ENCODE results near the gene CRTC2.

CRTC2 gene

GRCh38 chr1:153934746-153935145, 23.7 kb downstream of the CRTC2 start:
- DNase-seq (ENCODE audit: low read depth): no peak
- TF ChIP-seq CTCF (IDR thresholded peaks at IDR 0.05; ENCODE audit: insufficient read depth, low read depth, low read length, missing control alignments): no peak
- H3K4me3 ChIP-seq (ENCODE audit: low read length): no peak overlapping the region

GRCh38 chr1:153933955-153934354, 24.5 kb downstream of the CRTC2 start:
- DNase-seq (ENCODE audit: low read depth): no peak
- TF ChIP-seq CTCF (IDR thresholded peaks at IDR 0.05; ENCODE audit: insufficient read depth, low read depth, low read length, missing control alignments): no peak
- H3K4me3 ChIP-seq (ENCODE audit: low read length): no peak overlapping the region

GRCh38 chr1:153933430-153933829, 25.0 kb downstream of the CRTC2 start:
- no peak overlapping the region for H3K4me3 ChIP-seq (ENCODE audit: low read length)
- no peak for TF ChIP-seq CTCF (IDR thresholded peaks at IDR 0.05; ENCODE audit: insufficient read depth, low read depth, low read length, missing control alignments)
- DNase-seq (ENCODE audit: low read depth): no peak

- TF ChIP-seq CTCF (IDR thresholded peaks at IDR 0.05; ENCODE audit: insufficient read depth, low read depth, low read length, missing control alignments): no peak
- DNase-seq (ENCODE audit: low read depth): no peak
- H3K4me3 ChIP-seq (ENCODE audit: low read length): no peak overlapping the region
These were observed 26.0 kb downstream of the CRTC2 start for GRCh38 chr1:153932156-153933131.

GRCh38 chr1:153929981-153930948, 28.1 kb downstream of the CRTC2 start:
- H3K4me3 ChIP-seq (ENCODE audit: low read length): no peak overlapping the region
- TF ChIP-seq CTCF (IDR thresholded peaks at IDR 0.05; ENCODE audit: insufficient read depth, low read depth, low read length, missing control alignments): peak; percentile 8
- DNase-seq (ENCODE audit: low read depth): no peak

GRCh38 chr1:153929426-153929825, 29.0 kb downstream of the CRTC2 start:
- no peak for DNase-seq (ENCODE audit: low read depth)
- TF ChIP-seq CTCF (IDR thresholded peaks at IDR 0.05; ENCODE audit: insufficient read depth, low read depth, low read length, missing control alignments): no peak
- H3K4me3 ChIP-seq (ENCODE audit: low read length): no peak overlapping the region

Data from epithelial cell of esophagus (primary cell).